A549 (cell line): ENCODE results near the gene TBL1X. TPM values are rescaled to one million over a fixed set of nuclear protein-coding genes. Genes with fewer than 3 reads are reported as not detected.

ENCODE experiments used
- ATAC-seq, 2 experiments: fragments of 200-7000 bp in 1 of 2; fragments of >200 bp in 1 of 2; cut with Nextera tagmentation in 1 of 2; cut with Tn5 transposase in 1 of 2; 3 replicates each; pipeline versions ENCODE4 v1.8.0 to v1.9.1; 2018 to 2020; ENCODE audit warnings: mild to moderate bottlenecking in 1 of 2, moderate library complexity in 1 of 2
- CTCF ChIA-PET: fragments of 300-600 bp; sonication (Branson Sonifier 250); formaldehyde crosslinking; extraction: SDS; loops from one replicate; lab custom pipeline; 2021; ENCODE audit warnings: antibody characterized with exemption, inconsistent platforms; lab: Yijun Ruan, JAX
- POLR2A ChIA-PET: fragments of 350-600 bp; formaldehyde crosslinking; extraction: SDS; loops from one replicate; lab custom pipeline; 2021; ENCODE audit warnings: antibody characterized with exemption, inconsistent platforms; lab: Yijun Ruan, JAX
- DNase-seq, 2 experiments: peaks; one replicate each; pipeline versions ENCODE4 v3.0.0 to v3.0.0-alpha.2; 2011 to 2016; ENCODE audit warnings: low read depth in 1 of 2, low spot score in 1 of 2
- FAIRE-seq: peaks from 2 replicates; lab custom pipeline; 2011; peaks lifted over from hg19 to GRCh38; lab: Jason Lieb, UNC
- H3K27ac ChIP-seq, 2 experiments: fragments of >200 bp; sonication (Bioruptor Twin); formaldehyde crosslinking; 3 replicates each; pipeline ENCODE4 v1.5.1; 2016 to 2017
- H3K4me1 ChIP-seq: fragments of >200 bp; sonication (Bioruptor Twin); formaldehyde crosslinking; 3 replicates; pipeline ENCODE4 v1.6.1; 2016
- H3K4me2 ChIP-seq: fragments of >200 bp; sonication (Bioruptor Twin); formaldehyde crosslinking; 3 replicates; pipeline ENCODE4 v1.6.1; 2016
- H3K4me3 ChIP-seq: fragments of >200 bp; sonication (Bioruptor Twin); formaldehyde crosslinking; 3 replicates; pipeline ENCODE4 v1.5.1; 2016
- H3K9me3 ChIP-seq: fragments of >200 bp; sonication (Bioruptor Twin); formaldehyde crosslinking; 3 replicates; pipeline ENCODE4 v1.6.1; 2016
- ATOH8 ChIP-seq: fragments of 250-450 bp; sonication (Bioruptor Pico); IDR thresholded peaks from 2 replicates; pipeline ENCODE4 v1.5.0; 2020; ENCODE audit warnings: low read depth, mild to moderate bottlenecking, moderate library complexity
- BHLHE40 ChIP-seq: IDR thresholded peaks from 2 replicates; pipeline ENCODE4 v1.6.1; 2012; ENCODE audit warnings: low read depth, low read length, inconsistent platforms
- CEBPB ChIP-seq, 2 experiments: fragments of >200 bp in 1 of 2; sonication (Bioruptor Twin) in 1 of 2; formaldehyde crosslinking in 1 of 2; IDR thresholded peaks; 2 replicates each; pipeline ENCODE4 v1.6.1; 2012 to 2016
- CHD4 ChIP-seq: fragments of 200-600 bp; sonication (generic); IDR thresholded peaks from 2 replicates; pipeline ENCODE4 v1.6.1; 2016; ENCODE audit warnings: antibody characterized with exemption, mild to moderate bottlenecking, borderline replicate concordance
- CTCF ChIP-seq: fragments of >200 bp; sonication (Bioruptor Twin); formaldehyde crosslinking; IDR thresholded peaks from 3 replicates; pipeline ENCODE4 v1.5.1; 2016
- FOSB ChIP-seq: fragments of 250-450 bp; sonication (Bioruptor Pico); IDR thresholded peaks from 2 replicates; pipeline ENCODE4 v1.5.0; 2020; ENCODE audit warnings: mild to moderate bottlenecking, moderate library complexity
- FOSL2 ChIP-seq, 2 experiments: fragments of 450-650 bp in 1 of 2; fragments of >200 bp in 1 of 2; sonication (Bioruptor Twin) in 1 of 2; formaldehyde crosslinking; IDR thresholded peaks; 2 replicates each; pipeline versions ENCODE4 v1.5.0 to v1.6.1; 2016 to 2020; ENCODE audit warnings: mild to moderate bottlenecking in 1 of 2, moderate library complexity in 1 of 2
- GATA3 ChIP-seq: IDR thresholded peaks from 2 replicates; pipeline ENCODE4 v1.6.1; 2012; ENCODE audit warnings: borderline replicate concordance
- HEYL ChIP-seq: fragments of 250-450 bp; sonication (Bioruptor Pico); IDR thresholded peaks from 2 replicates; pipeline ENCODE4 v1.8.0; 2021; ENCODE audit warnings: mild to moderate bottlenecking, moderate library complexity
- HOXA7 ChIP-seq: fragments of 250-450 bp; sonication (Bioruptor Pico); IDR thresholded peaks from 2 replicates; pipeline ENCODE4 v1.5.0; 2020; ENCODE audit warnings: mild to moderate bottlenecking, moderate library complexity
- JUN ChIP-seq, 2 experiments: fragments of >200 bp; sonication (Bioruptor Twin); formaldehyde crosslinking; IDR thresholded peaks; 2 replicates in 1 of 2; 3 replicates in 1 of 2; pipeline ENCODE4 v1.6.1; 2016 to 2017
- JUNB ChIP-seq: fragments of >200 bp; sonication (Bioruptor Twin); formaldehyde crosslinking; IDR thresholded peaks from 2 replicates; pipeline ENCODE4 v1.6.1; 2016
- KDM5A ChIP-seq: fragments of 200-600 bp; sonication (generic); IDR thresholded peaks from 2 replicates; pipeline ENCODE4 v1.6.1; 2016; ENCODE audit warnings: antibody characterized with exemption, mild to moderate bottlenecking
- MAX ChIP-seq: IDR thresholded peaks from 2 replicates; pipeline ENCODE4 v1.6.1; 2012
- MAZ ChIP-seq: fragments of 150-350 bp; IDR thresholded peaks from 2 replicates; pipeline ENCODE4 v1.6.1; 2014; ENCODE audit warnings: antibody characterized with exemption, low read depth, low read length, borderline replicate concordance
- MYC ChIP-seq: IDR thresholded peaks from 2 replicates; pipeline ENCODE4 v1.6.1; 2012; ENCODE audit warnings: mild to moderate bottlenecking, inconsistent platforms, low read length, improper control_type of control experiment, borderline replicate concordance
- NPAS2 ChIP-seq: fragments of 250-450 bp; sonication (Bioruptor Pico); IDR thresholded peaks from 2 replicates; pipeline ENCODE4 v1.8.0; 2022; ENCODE audit warnings: mild to moderate bottlenecking, moderate library complexity, borderline replicate concordance
- PHF8 ChIP-seq: fragments of 200-600 bp; sonication (generic); IDR thresholded peaks from 2 replicates; pipeline ENCODE4 v1.6.1; 2016; ENCODE audit warnings: low read depth, mild to moderate bottlenecking, antibody characterized with exemption, moderate library complexity, borderline replicate concordance
- POLR2A ChIP-seq: IDR thresholded peaks from 2 replicates; pipeline ENCODE4 v1.6.1; 2012; ENCODE audit warnings: mild to moderate bottlenecking, low read length
- REST ChIP-seq: fragments of 200-600 bp; sonication (generic); IDR thresholded peaks from 2 replicates; pipeline ENCODE4 v1.6.1; 2016; ENCODE audit warnings: antibody characterized with exemption, mild to moderate bottlenecking, moderate library complexity
- RNF2 ChIP-seq: fragments of 200-600 bp; sonication (generic); IDR thresholded peaks from 2 replicates; pipeline ENCODE4 v1.6.1; 2016; ENCODE audit warnings: low read depth, mild to moderate bottlenecking, antibody characterized with exemption, moderate library complexity, borderline replicate concordance
- SMC3 ChIP-seq: fragments of >200 bp; sonication (Bioruptor Twin); formaldehyde crosslinking; IDR thresholded peaks from 3 replicates; pipeline ENCODE4 v1.6.1; 2018; ENCODE audit warnings: inconsistent platforms
- TFCP2L1 ChIP-seq: fragments of 250-450 bp; sonication (Bioruptor Pico); IDR thresholded peaks from 2 replicates; pipeline ENCODE4 v1.5.0; 2021; ENCODE audit warnings: mild to moderate bottlenecking
- USF2 ChIP-seq: fragments of 450-650 bp; IDR thresholded peaks from 2 replicates; pipeline ENCODE4 v1.6.1; 2014; ENCODE audit warnings: antibody characterized with exemption
- ZC3H11A ChIP-seq: fragments of 450-650 bp; IDR thresholded peaks from 2 replicates; pipeline ENCODE4 v1.6.1; 2014; ENCODE audit warnings: antibody characterized with exemption, mild to moderate bottlenecking
- ZFP36 ChIP-seq: fragments of 450-650 bp; IDR thresholded peaks from 2 replicates; pipeline ENCODE4 v1.6.1; 2014; ENCODE audit warnings: borderline replicate concordance; ENCODE audit not compliant: partially characterized antibody
- WGBS: methylation state at CpG from one replicate; pipeline ENCODE4 v1.1.6; 2017; ENCODE audit errors: missing lambda C conversion rate; 5-methylcytosine and 5-hydroxymethylcytosine counted together
- polyA plus RNA-seq, 4 experiments: library from polyadenylated mRNA; depleted of rRNA in 3 of 4; stranded (reverse); fragments of >200 nt; fragmentation: RNase III in 1 of 4; extraction: RNeasy Plus Mini Kit Qiagen cat#74134 plus additional on column Dnase treatment in 1 of 4; gene quantifications; 2 replicates in 3 of 4; 3 replicates in 1 of 4; pipeline ENCODE4 v1.2.3, GENCODE V29; 2011 to 2017

Gene TBL1X
- polyA plus RNA-seq, 2 of the 4 experiments (the other 2 are of a cell fraction): 14.6 to 18.0 TPM

- WGBS: 92% methylated on average over 5 of the region's 5 CpGs
- ATAC-seq: no peak
- no peak for FAIRE-seq
- H3K9me3 ChIP-seq: no peaks in the 10 kb centered on the region
- no peak overlapping the region for H3K27ac ChIP-seq
- no peak for TF ChIP-seq RNF2
- TF ChIP-seq SMC3: no peak
- no peak for TF ChIP-seq ATOH8
- TF ChIP-seq ZC3H11A: no peak
- TF ChIP-seq JUNB: no peak
- TF ChIP-seq POLR2A: no peak
- TF ChIP-seq MAZ: no peak
- TF ChIP-seq NPAS2 (CRISPR knock-in tag): no peak
- no peak for TF ChIP-seq TFCP2L1
- TF ChIP-seq MYC: no peak
- no peak for TF ChIP-seq ZFP36
- ChIA-PET POLR2A (no interaction called here), CTCF (no interaction called here)
- no peak overlapping the region for H3K4me3 ChIP-seq
- H3K4me2 ChIP-seq: no peak overlapping the region
- no peak for DNase-seq
- no peaks in the 10 kb centered on the region for H3K4me1 ChIP-seq
Observed at GRCh38 chrX:9619133-9619532, 154.3 kb downstream of the TBL1X start.

GRCh38 chrX:9619581-9619980, 154.7 kb downstream of the TBL1X start:
- Histone ChIP-seq H3K9me3 (no peaks in the 10 kb centered on the region), H3K4me3 (no peak overlapping the region), H3K27ac (no peak overlapping the region), H3K4me1 (no peaks in the 10 kb centered on the region), H3K4me2 (no peak overlapping the region)
- CTCF ChIA-PET: no interaction called here
- POLR2A ChIA-PET: no interaction called here
- 97% methylated on average over 12 of the region's 12 CpGs for WGBS
- TF ChIP-seq CEBPB (IDR thresholded peaks at IDR 0.05) (no peak), MYC (no peak), ATOH8 (no peak), MAZ (no peak), FOSB (CRISPR knock-in tag) (no peak), MAX (no peak), JUN (IDR thresholded peaks at IDR 0.05) (no peak), HEYL (CRISPR knock-in tag) (no peak), POLR2A (no peak), KDM5A (no peak)
- FAIRE-seq (no peak), ATAC-seq (no peak), DNase-seq (no peak)

GRCh38 chrX:9622128-9622527, 157.3 kb downstream of the TBL1X start:
- TF ChIP-seq JUNB (no peak), CHD4 (no peak), HEYL (CRISPR knock-in tag) (no peak), USF2 (no peak), TFCP2L1 (no peak), GATA3 (no peak), PHF8 (no peak), CTCF (no peak), BHLHE40 (no peak), HOXA7 (CRISPR knock-in tag) (no peak), REST (no peak), FOSL2 (IDR thresholded peaks at IDR 0.05) (no peak), FOSL2 (CRISPR knock-in tag; IDR thresholded peaks at IDR 0.05) (no peak)
- DNase-seq (no peak), ATAC-seq (no peak), FAIRE-seq (no peak)
- Histone ChIP-seq H3K4me3 (no peak overlapping the region), H3K27ac (no peak overlapping the region), H3K4me2 (no peak overlapping the region), H3K4me1 (no peaks in the 10 kb centered on the region), H3K9me3 (no peaks in the 10 kb centered on the region)
- ChIA-PET POLR2A (no interaction called here), CTCF (no interaction called here)
- 97% methylated on average over 3 of the region's 3 CpGs for WGBS
